ENCODE data around the gene GPC5.

The GPC5 gene

GRCh38 chr13:92312823-92313222 lies 914.4 kb downstream of the GPC5 start:
- no peak for DNase-seq

- no peak for DNase-seq
These were observed 915.0 kb downstream of the GPC5 start for GRCh38 chr13:92313382-92313781.

- DNase-seq, result no peak
These were observed 916.8 kb downstream of the GPC5 start for GRCh38 chr13:92315265-92315664.

- DNase-seq, result no peak
These were observed 917.6 kb downstream of the GPC5 start for GRCh38 chr13:92316030-92316429.

- DNase-seq, result no peak
These were observed 918.6 kb downstream of the GPC5 start for GRCh38 chr13:92317066-92317465.

- DNase-seq, result no peak
These were observed 921.9 kb downstream of the GPC5 start for GRCh38 chr13:92320323-92320722.

- DNase-seq, result no peak
These were observed 922.8 kb downstream of the GPC5 start for GRCh38 chr13:92321174-92321573.

GRCh38 chr13:92345627-92346026 lies 947.2 kb downstream of the GPC5 start:
- no peak for DNase-seq

- DNase-seq, result no peak
These were observed 947.6 kb downstream of the GPC5 start for GRCh38 chr13:92346046-92346445.

- no peak for DNase-seq
These were observed 956.2 kb downstream of the GPC5 start for GRCh38 chr13:92354583-92354982.

GRCh38 chr13:92355213-92355612 lies 956.8 kb downstream of the GPC5 start:
- DNase-seq, result no peak

GRCh38 chr13:92362717-92363116 lies 964.3 kb downstream of the GPC5 start:
- no peak for DNase-seq

- no peak for DNase-seq
These were observed 967.5 kb downstream of the GPC5 start for GRCh38 chr13:92365904-92366303.

GRCh38 chr13:92377396-92377795 lies 979.0 kb downstream of the GPC5 start:
- DNase-seq, result no peak

- DNase-seq, result no peak
These were observed 981.0 kb downstream of the GPC5 start for GRCh38 chr13:92379371-92379770.

- DNase-seq, result no peak
These were observed 986.0 kb downstream of the GPC5 start for GRCh38 chr13:92384410-92384809.

- no peak for DNase-seq
These were observed 988.8 kb downstream of the GPC5 start for GRCh38 chr13:92387245-92387644.

- no peak for DNase-seq
These were observed 991.8 kb downstream of the GPC5 start for GRCh38 chr13:92390217-92390616.

- DNase-seq, result no peak
These were observed 1005.2 kb downstream of the GPC5 start for GRCh38 chr13:92403606-92404005.

- no peak for DNase-seq
These were observed 1009.4 kb downstream of the GPC5 start for GRCh38 chr13:92407858-92408257.

GRCh38 chr13:92412481-92412880 lies 1014.1 kb downstream of the GPC5 start:
- DNase-seq, result no peak

- no peak for DNase-seq
These were observed 1014.6 kb downstream of the GPC5 start for GRCh38 chr13:92412996-92413395.

GRCh38 chr13:92413452-92413851 lies 1015.0 kb downstream of the GPC5 start:
- DNase-seq, result no peak

GRCh38 chr13:92414851-92415250 lies 1016.4 kb downstream of the GPC5 start:
- DNase-seq, result no peak

GRCh38 chr13:92415781-92416180 lies 1017.4 kb downstream of the GPC5 start:
- no peak for DNase-seq

GRCh38 chr13:92418818-92419412 lies 1020.5 kb downstream of the GPC5 start:
- DNase-seq, result no peak

Data from cerebellar nuclear complex (tissue), 1 donor.